Psoas muscle (tissue), 8 donors: ENCODE data around the gene FGFR3. TPM values are rescaled to one million over a fixed set of nuclear protein-coding genes. Genes with fewer than 3 reads are reported as not detected.

Source experiments
- ATAC-seq, 4 donors: fragments of 200-7000 bp; cut with Tn5 transposase; one replicate each; pipeline ENCODE4 v1.9.1; 2020; ENCODE audit warnings: moderate library complexity in 3 of 4, mild to moderate bottlenecking in 2 of 4
- DNase-seq, 2 donors: peaks; one replicate each; pipeline ENCODE4 v3.0.0-alpha.2; 2020
- H3K27ac ChIP-seq: fragments of 200-600 bp; one replicate; pipeline ENCODE4 v1.8.0; 2022
- H3K27me3 ChIP-seq, 3 donors: fragments of 200-600 bp in 1 of 3; one replicate each; pipeline versions ENCODE4 v1.6.1 to v1.8.0; 2013 to 2022; ENCODE audit warnings: low read length in 2 of 3, mild to moderate bottlenecking in 2 of 3, moderate library complexity in 1 of 3; ENCODE audit not compliant: insufficient read depth in 3 of 3
- H3K36me3 ChIP-seq, 2 donors: fragments of 200-600 bp in 1 of 2; one replicate each; pipeline versions ENCODE4 v1.6.1 to v1.8.0; 2013 to 2022; ENCODE audit warnings: low read depth in 1 of 2, mild to moderate bottlenecking in 1 of 2, moderate library complexity in 1 of 2; ENCODE audit not compliant: insufficient read depth in 1 of 2
- H3K4me1 ChIP-seq: fragments of 200-600 bp; one replicate; pipeline ENCODE4 v1.8.0; 2022
- H3K4me3 ChIP-seq: fragments of 200-600 bp; one replicate; pipeline ENCODE4 v1.8.0; 2022; ENCODE audit warnings: mild to moderate bottlenecking
- H3K9me3 ChIP-seq: fragments of 200-600 bp; one replicate; pipeline ENCODE4 v1.8.0; 2022
- WGBS, 3 donors: extraction: QIAGEN DNeasy Blood & Tissue Kit; methylation state at CpG; one replicate each; pipeline versions ENCODE4 v1.1.6 to v1.1.7; 2013; 5-methylcytosine and 5-hydroxymethylcytosine counted together
- intact Hi-C, 2 donors: fragments of 100-400 bp; cut with DNase I; formaldehyde crosslinking; loops; one replicate each; pipeline versions ENCODE4 v1.11.0 to v1.14.2; 2022
- polyA plus RNA-seq, 3 donors: library from polyadenylated mRNA; stranded (reverse); fragments of 200-250 nt; gene quantifications; one replicate each; pipeline ENCODE4 v1.2.3, GENCODE V29; 2013
- total RNA-seq, 4 donors: library from RNA; stranded (reverse); fragmentation: NEBNext Ultra II Directional in 2 of 4; extraction: Animal tissue kit (Norgen Biotek cat#: 25700) in 2 of 4; gene quantifications; one replicate each; pipeline versions ENCODE4 v1.2.1 to v1.2.4, GENCODE V29; 2021 to 2023
- TF ChIP-seq, protein P1 (sequence below): fragments of 200-600 bp; IDR thresholded peaks from one replicate; pipeline ENCODE4 v1.8.0; 2022; ENCODE audit warnings: antibody characterized with exemption
- donor health status: healthy with polysubstance abuse.
- donor health status: DM: no; HTN: no; CAD: no; lungs with moderate emphysema.
- donor health status: Bipolar disorder and iron deficiency.
- donor health status: healthy.
- donor health status: DM: yes; HTN: yes; CAD: no.
- donor health status: DM: no; HTN: no; CAD: no.
- donor health status: DM: no; HTN: no; CAD: no.
- donor health status: DM: yes; HTN: yes; CAD: no.

The FGFR3 gene
- total and polyA plus RNA-seq, 7 donors, result 0.17 to 1.1 (median 0.30) TPM

DNA sequence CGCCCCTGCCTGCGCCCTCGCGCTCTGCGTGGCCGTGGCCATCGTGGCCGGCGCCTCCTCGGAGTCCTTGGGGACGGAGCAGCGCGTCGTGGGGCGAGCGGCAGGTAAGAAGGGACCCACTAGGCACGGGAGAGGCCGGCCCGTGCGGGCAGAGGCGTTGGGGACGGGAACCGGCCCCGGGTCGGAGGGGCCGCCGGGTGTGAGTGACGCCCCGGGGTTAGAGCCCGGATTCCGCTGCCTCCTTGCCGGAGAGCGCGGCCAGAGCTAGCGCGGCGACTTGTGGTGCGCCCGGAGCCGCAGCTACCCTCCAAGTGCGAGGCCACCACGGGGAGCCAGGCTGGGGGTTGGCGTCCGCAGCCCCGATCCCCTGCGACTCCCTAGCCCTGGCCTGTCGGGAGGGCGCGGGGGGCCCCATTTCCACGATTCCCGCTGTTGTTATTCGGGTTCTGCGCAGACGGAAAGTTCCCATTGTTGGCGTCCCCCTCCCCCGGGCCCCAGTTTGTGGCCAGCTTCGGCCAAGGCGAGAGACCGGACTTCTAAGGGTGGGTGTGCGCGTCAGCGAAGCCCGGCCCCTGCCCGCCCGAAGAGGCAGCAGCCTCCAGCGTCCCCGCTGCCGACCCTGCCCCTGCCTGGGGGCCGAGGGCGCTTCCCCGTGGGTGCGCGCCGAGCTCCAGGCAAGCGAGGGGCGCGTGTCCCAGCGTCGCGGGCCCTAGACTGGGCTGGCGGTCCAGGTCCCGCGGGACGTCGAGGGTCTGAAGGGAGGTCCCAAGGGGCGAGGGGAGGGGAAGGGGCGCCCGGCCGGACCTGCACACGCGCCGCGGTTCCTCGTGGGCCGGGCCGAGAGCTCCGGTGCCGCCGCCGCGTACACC, 1.1 kb downstream of the FGFR3 start:
- Histone ChIP-seq H3K27ac (no peak overlapping the region), H3K4me1 (peaks cover 11% of the 10 kb centered on the region), H3K4me3 (peak overlapping the region; percentile 60), H3K36me3 (no peaks in the 10 kb centered on the region), H3K9me3 (no peaks in the 10 kb centered on the region), H3K27me3 (peaks cover 0 to 55% (median 27%) of the 10 kb centered on the region in 3 donors)
- DNase-seq, result no peak
- 1 to 2% (median 1%) methylated on average over 45 to 101 of the region's 101 CpGs for WGBS, 3 donors
- intact Hi-C loops, result no loop called here
- TF ChIP-seq, protein P1, sequence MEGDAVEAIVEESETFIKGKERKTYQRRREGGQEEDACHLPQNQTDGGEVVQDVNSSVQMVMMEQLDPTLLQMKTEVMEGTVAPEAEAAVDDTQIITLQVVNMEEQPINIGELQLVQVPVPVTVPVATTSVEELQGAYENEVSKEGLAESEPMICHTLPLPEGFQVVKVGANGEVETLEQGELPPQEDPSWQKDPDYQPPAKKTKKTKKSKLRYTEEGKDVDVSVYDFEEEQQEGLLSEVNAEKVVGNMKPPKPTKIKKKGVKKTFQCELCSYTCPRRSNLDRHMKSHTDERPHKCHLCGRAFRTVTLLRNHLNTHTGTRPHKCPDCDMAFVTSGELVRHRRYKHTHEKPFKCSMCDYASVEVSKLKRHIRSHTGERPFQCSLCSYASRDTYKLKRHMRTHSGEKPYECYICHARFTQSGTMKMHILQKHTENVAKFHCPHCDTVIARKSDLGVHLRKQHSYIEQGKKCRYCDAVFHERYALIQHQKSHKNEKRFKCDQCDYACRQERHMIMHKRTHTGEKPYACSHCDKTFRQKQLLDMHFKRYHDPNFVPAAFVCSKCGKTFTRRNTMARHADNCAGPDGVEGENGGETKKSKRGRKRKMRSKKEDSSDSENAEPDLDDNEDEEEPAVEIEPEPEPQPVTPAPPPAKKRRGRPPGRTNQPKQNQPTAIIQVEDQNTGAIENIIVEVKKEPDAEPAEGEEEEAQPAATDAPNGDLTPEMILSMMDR, result no peak
- no peak for ATAC-seq

DNA sequence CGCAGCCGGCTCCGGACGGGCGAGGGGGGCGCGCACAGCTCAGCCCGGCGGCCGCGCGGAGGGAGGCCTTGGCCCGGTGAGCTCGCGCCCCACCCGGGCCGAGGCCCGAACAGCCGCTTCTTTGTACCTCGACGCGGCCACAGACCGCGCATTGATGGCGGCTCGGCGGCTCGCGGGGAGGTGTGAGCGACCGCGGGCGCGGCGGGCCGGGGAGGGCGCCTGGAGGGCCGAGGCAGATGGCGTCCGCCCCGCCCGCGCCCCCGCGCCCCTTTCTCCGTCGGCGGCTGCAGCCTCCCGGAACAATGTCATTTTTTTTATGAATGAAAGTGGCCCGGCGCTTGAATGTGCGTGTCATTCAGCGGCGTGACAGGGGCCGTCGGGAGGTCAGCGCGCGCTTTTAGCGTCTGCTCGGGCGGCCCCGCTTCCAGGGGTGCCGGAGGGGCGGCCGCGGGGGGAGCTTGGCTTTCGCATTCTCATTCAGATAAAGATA, 1.8 kb downstream of the FGFR3 start:
- Histone ChIP-seq H3K27ac (no peak overlapping the region), H3K36me3 (no peaks in the 10 kb centered on the region), H3K4me3 (peak overlapping the region; percentile 60), H3K9me3 (no peaks in the 10 kb centered on the region), H3K4me1 (peaks cover 11% of the 10 kb centered on the region), H3K27me3 (peaks cover 0 to 59% (median 27%) of the 10 kb centered on the region in 3 donors)
- intact Hi-C loops, result no loop called here
- DNase-seq (no peak), ATAC-seq (no peak)
- TF ChIP-seq, protein P1, result no peak
- WGBS, 3 donors, result 1 to 2% (median 2%) methylated on average over 50 to 68 of the region's 68 CpGs

- H3K27me3 ChIP-seq, result peaks cover 0 to 62% (median 27%) of the 10 kb centered on the region in 3 donors
- intact Hi-C loops, result no loop called here
- TF ChIP-seq, protein P1, result no peak
- no peaks in the 10 kb centered on the region for H3K9me3 ChIP-seq
- DNase-seq, result no peak
- ATAC-seq, result no peak
- H3K27ac ChIP-seq, result no peak overlapping the region
- peak overlapping the region; percentile 60 for H3K4me3 ChIP-seq
- peaks cover 11% of the 10 kb centered on the region for H3K4me1 ChIP-seq
- H3K36me3 ChIP-seq, result no peaks in the 10 kb centered on the region
- WGBS, 3 donors, result 25 to 35% (median 26%) methylated on average over 27 to 32 of the region's 32 CpGs
Measured at GRCh38 chr4:1795299-1796195, 2.5 kb downstream of the FGFR3 start.

GRCh38 chr4:1796486-1797204, 3.6 kb downstream of the FGFR3 start:
- intact Hi-C loops, result no loop called here
- Histone ChIP-seq H3K27me3 (peaks cover 0 to 72% (median 27%) of the 10 kb centered on the region in 3 donors), H3K4me1 (peaks cover 11% of the 10 kb centered on the region), H3K4me3 (no peak overlapping the region), H3K36me3 (no peaks in the 10 kb centered on the region), H3K9me3 (no peaks in the 10 kb centered on the region), H3K27ac (no peak overlapping the region)
- TF ChIP-seq, protein P1, result no peak
- no peak for ATAC-seq
- WGBS, 3 donors, result 91 to 96% (median 96%) methylated on average over 14 of the region's 14 CpGs
- DNase-seq, result no peak
